Measurements from ENCODE around the gene RAX2. TPM values are rescaled to one million over a fixed set of nuclear protein-coding genes. Genes with fewer than 3 reads are reported as not detected.

RAX2 gene
- total RNA-seq, 1 experiment from 2014 or later: not detected

DNA sequence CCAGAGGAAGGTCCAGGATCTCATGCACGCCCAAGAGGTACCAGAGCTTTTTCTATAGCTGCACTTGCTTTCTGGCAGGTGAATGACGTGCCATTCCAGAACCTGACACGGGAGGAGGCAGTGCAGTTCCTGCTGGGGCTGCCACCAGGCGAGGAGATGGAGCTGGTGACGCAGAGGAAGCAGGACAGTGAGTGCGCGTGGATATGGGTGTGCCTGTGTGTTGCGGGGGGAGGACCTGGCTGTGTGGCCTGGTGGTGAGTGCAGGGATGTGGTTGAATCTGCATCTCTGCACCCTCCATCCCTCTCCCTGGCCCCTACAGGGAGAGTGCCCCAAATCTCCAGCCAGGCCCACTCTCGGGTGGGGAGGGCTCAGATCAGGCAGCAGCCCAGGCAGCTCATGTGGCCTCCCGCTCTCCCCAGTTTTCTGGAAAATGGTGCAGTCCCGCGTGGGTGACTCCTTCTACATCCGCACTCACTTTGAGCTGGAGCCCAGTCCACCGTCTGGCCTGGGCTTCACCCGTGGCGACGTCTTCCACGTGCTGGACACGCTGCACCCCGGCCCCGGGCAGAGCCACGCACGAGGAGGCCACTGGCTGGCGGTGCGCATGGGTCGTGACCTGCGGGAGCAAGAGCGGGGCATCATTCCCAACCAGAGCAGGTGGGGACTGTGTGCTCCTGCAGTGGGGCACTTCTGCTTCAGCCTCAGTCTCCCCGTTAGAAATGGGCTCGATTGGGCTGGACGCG, 33.4 kb downstream of the RAX2 start:
- no peak overlapping the region for H3K27ac ChIP-seq (ENCODE audit: low read depth, low read length)
- ChIA-PET RAD21 (ENCODE audit: low non-redundant PET in 1 of 2, low total read pairs in 2 of 2, uncharacterized antibody in 2 of 2, unreplicated experiment in 2 of 2) (no interaction called here), POLR2A (interaction anchor here (0.6 kb wide), 1 partner anchor 23 kb away, joined by 3 read pairs; the partner anchor contains the start of gene APBA3), CTCF (no interaction called here)
- no peaks in the 10 kb centered on the region for H3K4me1 ChIP-seq (ENCODE audit: control insufficient read depth in 1 of 2, insufficient read depth in 2 of 2, low read length in 2 of 2)
- intact Hi-C loops (cut with micrococcal nuclease): no loop called here
- H3K4me2 ChIP-seq (ENCODE audit: low read length): no peak overlapping the region
- no peak for TF ChIP-seq FOSL1 (IDR thresholded peaks at IDR 0.05; ENCODE audit: low read depth)
- TF ChIP-seq TCF7L2 (IDR thresholded peaks at IDR 0.05; ENCODE audit: borderline replicate concordance, extremely low read depth, insufficient read depth, insufficient read length): no peak
- no peak for TF ChIP-seq EGR1 (IDR thresholded peaks at IDR 0.05; ENCODE audit: low read depth)
- TF ChIP-seq POLR2A (IDR thresholded peaks at IDR 0.05; ENCODE audit: borderline replicate concordance, extremely low read depth, insufficient read depth, insufficient read length): no peak
- no TSS peak for BruUV-seq (replicated peaks)
- H3K4me3 ChIP-seq (replicated peaks in 1 of 2; ENCODE audit: low read depth in 1 of 2, low read length in 2 of 2): no peak overlapping the region
- no peak overlapping the region for H3K9ac ChIP-seq (ENCODE audit: low read length)
- DNase-seq (ENCODE audit: low read depth, low spot score) (no peak), ATAC-seq (no peak)
- no peaks in the 10 kb centered on the region for H3K9me3 ChIP-seq (ENCODE audit: control insufficient read depth in 1 of 2, insufficient read depth in 1 of 2, low read depth in 1 of 2, low read length in 2 of 2)
- H4K20me1 ChIP-seq (ENCODE audit: insufficient read depth): no peaks in the 10 kb centered on the region
- H3K9me2 ChIP-seq (ENCODE audit: insufficient read depth): no peaks in the 10 kb centered on the region
- H3K27me3 ChIP-seq (ENCODE audit: insufficient read depth, low read length): no peaks in the 10 kb centered on the region
- H3K36me3 ChIP-seq (ENCODE audit: control insufficient read depth in 1 of 2, insufficient read depth in 2 of 2, low read length in 2 of 2): peaks cover 0 to 3% of the 10 kb centered on the region in 2 experiments; a peak in 2 of 4 replicates
- H2AFZ ChIP-seq (ENCODE audit: low read depth, low read length, poor library complexity, severe bottlenecking): no peak overlapping the region
- no peaks in the 10 kb centered on the region for H3K79me2 ChIP-seq (ENCODE audit: insufficient read depth, low read length)

GRCh38 chr19:3737487-3738205, 34.4 kb downstream of the RAX2 start:
- ChIA-PET CTCF (no interaction called here), POLR2A (no interaction called here), RAD21 (ENCODE audit: low non-redundant PET in 1 of 2, low total read pairs in 2 of 2, uncharacterized antibody in 2 of 2, unreplicated experiment in 2 of 2) (no interaction called here)
- no peaks in the 10 kb centered on the region for H3K9me3 ChIP-seq (ENCODE audit: control insufficient read depth in 1 of 2, insufficient read depth in 1 of 2, low read depth in 1 of 2, low read length in 2 of 2)
- no peaks in the 10 kb centered on the region for H3K9me2 ChIP-seq (ENCODE audit: insufficient read depth)
- no TSS peak for BruUV-seq (replicated peaks)
- H3K4me1 ChIP-seq (ENCODE audit: control insufficient read depth in 1 of 2, insufficient read depth in 2 of 2, low read length in 2 of 2): no peaks in the 10 kb centered on the region
- H3K27ac ChIP-seq (ENCODE audit: low read depth, low read length): no peak overlapping the region
- intact Hi-C loops (cut with micrococcal nuclease): no loop called here
- no peak overlapping the region for H3K9ac ChIP-seq (ENCODE audit: low read length)
- H4K20me1 ChIP-seq (ENCODE audit: insufficient read depth): no peaks in the 10 kb centered on the region
- DNase-seq (ENCODE audit: low read depth, low spot score) (no peak), ATAC-seq (no peak)
- no peaks in the 10 kb centered on the region for H3K27me3 ChIP-seq (ENCODE audit: insufficient read depth, low read length)
- H3K4me2 ChIP-seq (ENCODE audit: low read length): no peak overlapping the region
- H3K79me2 ChIP-seq (ENCODE audit: insufficient read depth, low read length): no peaks in the 10 kb centered on the region
- H3K4me3 ChIP-seq (replicated peaks in 1 of 2; ENCODE audit: low read depth in 1 of 2, low read length in 2 of 2): no peak overlapping the region
- no peak overlapping the region for H2AFZ ChIP-seq (ENCODE audit: low read depth, low read length, poor library complexity, severe bottlenecking)
- peaks cover 0 to 3% of the 10 kb centered on the region in 2 experiments; a peak in 2 of 4 replicates for H3K36me3 ChIP-seq (ENCODE audit: control insufficient read depth in 1 of 2, insufficient read depth in 2 of 2, low read length in 2 of 2)
- TF ChIP-seq POLR2AphosphoS5 (IDR thresholded peaks at IDR 0.05; ENCODE audit: low read depth, low read length) (no peak), REST (IDR thresholded peaks at IDR 0.05; ENCODE audit: low read depth) (no peak), ZNF274 (IDR thresholded peaks at IDR 0.05; ENCODE audit: low read depth, low read length) (no peak), CEBPB (IDR thresholded peaks at IDR 0.05; ENCODE audit: low read depth) (no peak), TCF7L2 (IDR thresholded peaks at IDR 0.05; ENCODE audit: borderline replicate concordance, extremely low read depth, insufficient read depth, insufficient read length) (no peak), EZH2 (IDR thresholded peaks at IDR 0.05) (no peak), SP1 (IDR thresholded peaks at IDR 0.05; ENCODE audit: low read depth) (no peak), SIN3A (IDR thresholded peaks at IDR 0.05; ENCODE audit: low read depth) (no peak), SRF (IDR thresholded peaks at IDR 0.05; ENCODE audit: low read depth) (no peak), POLR2A (IDR thresholded peaks at IDR 0.05; ENCODE audit: borderline replicate concordance, extremely low read depth, insufficient read depth, insufficient read length) (no peak)
- TF ChIP-seq, protein P1, sequence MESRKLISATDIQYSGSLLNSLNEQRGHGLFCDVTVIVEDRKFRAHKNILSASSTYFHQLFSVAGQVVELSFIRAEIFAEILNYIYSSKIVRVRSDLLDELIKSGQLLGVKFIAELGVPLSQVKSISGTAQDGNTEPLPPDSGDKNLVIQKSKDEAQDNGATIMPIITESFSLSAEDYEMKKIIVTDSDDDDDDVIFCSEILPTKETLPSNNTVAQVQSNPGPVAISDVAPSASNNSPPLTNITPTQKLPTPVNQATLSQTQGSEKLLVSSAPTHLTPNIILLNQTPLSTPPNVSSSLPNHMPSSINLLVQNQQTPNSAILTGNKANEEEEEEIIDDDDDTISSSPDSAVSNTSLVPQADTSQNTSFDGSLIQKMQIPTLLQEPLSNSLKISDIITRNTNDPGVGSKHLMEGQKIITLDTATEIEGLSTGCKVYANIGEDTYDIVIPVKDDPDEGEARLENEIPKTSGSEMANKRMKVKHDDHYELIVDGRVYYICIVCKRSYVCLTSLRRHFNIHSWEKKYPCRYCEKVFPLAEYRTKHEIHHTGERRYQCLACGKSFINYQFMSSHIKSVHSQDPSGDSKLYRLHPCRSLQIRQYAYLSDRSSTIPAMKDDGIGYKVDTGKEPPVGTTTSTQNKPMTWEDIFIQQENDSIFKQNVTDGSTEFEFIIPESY (IDR thresholded peaks at IDR 0.05; ENCODE audit: extremely low read depth, insufficient replicate concordance, low read length): no peak

Measured in HCT116 (cell line).